ENCODE measurements around the gene MOB4. TPM values are rescaled to one million over a fixed set of nuclear protein-coding genes. Genes with fewer than 3 reads are reported as not detected.
A peak's percentile ranks its signal among the peaks of the same experiment; 100 is the strongest.
"Not testable (repeated sequence)": the region's sequence is repeated elsewhere in the genome, so short reads cannot be mapped to it uniquely, and the experiment has no call there.

Gene MOB4
- total RNA-seq, 1 donor, result 44.5 TPM

DNA sequence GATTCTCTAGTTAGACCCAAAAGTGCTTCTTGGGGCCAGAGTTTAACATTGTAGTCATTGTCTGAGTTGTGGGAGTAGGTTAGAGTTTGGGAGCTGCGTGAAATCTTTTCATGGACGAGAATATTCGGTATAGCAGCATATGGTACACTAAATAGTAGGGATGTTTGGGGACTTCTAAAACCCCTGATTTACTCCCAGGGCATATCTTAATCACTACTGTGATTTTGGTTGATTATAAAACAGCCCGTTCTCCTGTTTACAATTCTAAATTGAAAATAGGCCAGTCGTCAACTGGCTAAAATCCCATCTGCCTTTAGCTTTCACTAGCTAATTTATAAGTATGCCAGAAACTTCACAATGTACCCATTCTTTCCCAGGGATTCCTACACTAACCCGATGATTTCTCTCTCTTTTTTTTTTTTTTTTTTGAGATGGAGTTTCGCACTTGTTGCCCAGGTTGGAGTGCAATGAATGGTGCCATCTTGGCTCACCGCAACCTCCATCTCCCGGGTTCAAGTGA is 44.3 kb downstream of the MOB4 start:
- H3K4me3 ChIP-seq (ENCODE audit: low read depth, low read length), result no peak overlapping the region
- TF ChIP-seq, protein P1, sequence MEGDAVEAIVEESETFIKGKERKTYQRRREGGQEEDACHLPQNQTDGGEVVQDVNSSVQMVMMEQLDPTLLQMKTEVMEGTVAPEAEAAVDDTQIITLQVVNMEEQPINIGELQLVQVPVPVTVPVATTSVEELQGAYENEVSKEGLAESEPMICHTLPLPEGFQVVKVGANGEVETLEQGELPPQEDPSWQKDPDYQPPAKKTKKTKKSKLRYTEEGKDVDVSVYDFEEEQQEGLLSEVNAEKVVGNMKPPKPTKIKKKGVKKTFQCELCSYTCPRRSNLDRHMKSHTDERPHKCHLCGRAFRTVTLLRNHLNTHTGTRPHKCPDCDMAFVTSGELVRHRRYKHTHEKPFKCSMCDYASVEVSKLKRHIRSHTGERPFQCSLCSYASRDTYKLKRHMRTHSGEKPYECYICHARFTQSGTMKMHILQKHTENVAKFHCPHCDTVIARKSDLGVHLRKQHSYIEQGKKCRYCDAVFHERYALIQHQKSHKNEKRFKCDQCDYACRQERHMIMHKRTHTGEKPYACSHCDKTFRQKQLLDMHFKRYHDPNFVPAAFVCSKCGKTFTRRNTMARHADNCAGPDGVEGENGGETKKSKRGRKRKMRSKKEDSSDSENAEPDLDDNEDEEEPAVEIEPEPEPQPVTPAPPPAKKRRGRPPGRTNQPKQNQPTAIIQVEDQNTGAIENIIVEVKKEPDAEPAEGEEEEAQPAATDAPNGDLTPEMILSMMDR (IDR thresholded peaks at IDR 0.05; ENCODE audit: insufficient read depth, low read depth, low read length), result no peak
- DNase-seq (ENCODE audit: low read depth), result no peak

DNA sequence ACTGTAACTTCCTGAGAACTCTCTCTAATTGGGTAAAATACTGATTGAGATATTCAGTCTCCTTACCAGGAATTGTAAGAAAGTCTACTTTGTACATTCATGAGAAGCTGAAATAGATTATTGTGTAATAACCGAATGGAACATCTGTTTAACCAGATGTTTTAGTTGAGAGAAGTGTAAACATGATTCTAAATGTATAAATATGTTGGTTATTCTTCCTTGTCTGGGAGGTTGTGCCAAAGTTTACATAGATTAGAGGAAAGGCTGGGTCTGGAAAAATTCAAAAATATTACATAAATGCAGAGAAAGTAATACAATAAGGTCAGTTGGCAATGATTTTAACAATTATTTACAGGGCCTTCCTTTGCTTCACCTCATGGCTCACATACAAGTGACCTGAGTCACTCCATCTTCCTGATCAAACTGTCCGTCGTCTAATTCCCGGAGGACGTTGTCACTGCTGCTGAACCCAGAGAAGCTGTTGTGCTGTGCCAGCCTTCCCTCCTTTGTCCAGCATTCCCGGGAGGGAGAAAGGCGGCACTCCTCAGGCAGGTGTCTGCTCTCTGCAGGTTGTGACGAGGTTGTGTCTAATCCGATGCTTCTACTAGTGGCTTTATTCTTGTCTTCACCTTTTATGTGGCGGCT is 55.9 kb downstream of the MOB4 start:
- no peak overlapping the region for H3K4me3 ChIP-seq (ENCODE audit: low read depth, low read length)
- DNase-seq (ENCODE audit: low read depth), result peak; percentile 80
- TF ChIP-seq, protein P1 (IDR thresholded peaks at IDR 0.05; ENCODE audit: insufficient read depth, low read depth, low read length), result no peak

DNA sequence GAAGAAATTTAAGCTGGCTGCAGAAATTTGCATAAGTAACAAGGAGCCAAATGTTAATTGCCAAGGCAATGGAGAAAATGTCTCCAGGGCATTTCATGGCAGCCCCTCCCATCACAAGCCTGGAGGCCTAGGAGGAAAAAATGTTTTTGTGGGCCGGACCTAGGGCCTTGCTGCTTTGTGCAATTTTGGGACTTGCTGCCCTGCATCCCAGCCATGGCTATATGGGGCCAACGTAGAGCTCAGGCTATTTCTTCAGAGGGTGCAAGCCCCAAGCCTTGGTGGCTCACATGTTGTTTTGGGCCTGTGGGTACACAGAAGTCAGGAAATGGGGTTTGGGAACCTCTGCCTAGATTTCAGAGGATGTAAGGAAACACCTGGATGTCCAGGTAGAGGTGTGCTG is 57.7 kb downstream of the MOB4 start:
- DNase-seq (ENCODE audit: low read depth), result no peak
- TF ChIP-seq, protein P1 (IDR thresholded peaks at IDR 0.05; ENCODE audit: insufficient read depth, low read depth, low read length), result no peak
- H3K4me3 ChIP-seq (ENCODE audit: low read depth, low read length), result no peak overlapping the region

DNA sequence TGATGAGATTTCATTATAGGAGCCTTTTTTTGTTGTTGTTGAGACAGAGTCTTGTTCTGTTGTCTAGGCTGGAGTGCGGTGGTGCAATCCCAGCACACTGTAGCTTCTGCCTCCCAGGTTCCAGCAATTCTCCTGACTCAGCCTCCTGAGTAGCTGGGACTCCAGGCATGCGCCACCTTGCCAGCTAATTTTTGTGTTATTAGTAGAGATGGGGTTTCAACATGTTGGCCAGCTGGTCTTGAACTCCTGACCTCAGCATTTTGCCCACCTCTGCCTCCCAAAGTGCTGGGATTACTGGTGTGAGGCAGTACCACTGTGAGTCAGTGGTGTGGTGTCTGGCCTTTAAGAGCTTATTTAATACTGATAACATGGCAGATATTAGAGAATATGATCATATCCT is 60.1 kb downstream of the MOB4 start:
- H3K4me3 ChIP-seq (ENCODE audit: low read depth, low read length), result no peak overlapping the region
- DNase-seq (ENCODE audit: low read depth), result peak; percentile 63
- TF ChIP-seq, protein P1 (IDR thresholded peaks at IDR 0.05; ENCODE audit: insufficient read depth, low read depth, low read length), result no peak

DNA sequence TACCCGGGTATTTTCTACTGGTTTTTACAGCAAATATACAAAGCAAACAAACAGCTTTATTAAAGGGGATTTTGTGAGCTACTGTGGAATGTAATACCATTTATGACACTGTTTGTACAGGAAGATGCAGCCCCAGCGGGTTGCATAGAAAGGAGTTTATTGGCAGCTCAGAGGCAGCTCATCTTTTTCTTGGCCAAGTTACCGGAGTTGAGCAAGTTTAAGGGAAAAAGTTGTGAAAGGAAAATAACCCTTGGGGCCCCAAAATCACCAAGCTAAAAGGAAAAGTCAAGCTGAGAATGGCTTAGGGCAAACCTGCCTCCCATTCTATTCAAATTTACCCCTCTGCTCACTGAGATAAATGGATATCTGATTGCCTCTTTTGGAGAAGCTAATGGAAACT is 60.8 kb downstream of the MOB4 start:
- TF ChIP-seq, protein P1 (IDR thresholded peaks at IDR 0.05; ENCODE audit: insufficient read depth, low read depth, low read length), result no peak
- DNase-seq (ENCODE audit: low read depth), result peak; percentile 70
- no peak overlapping the region for H3K4me3 ChIP-seq (ENCODE audit: low read depth, low read length)

DNA sequence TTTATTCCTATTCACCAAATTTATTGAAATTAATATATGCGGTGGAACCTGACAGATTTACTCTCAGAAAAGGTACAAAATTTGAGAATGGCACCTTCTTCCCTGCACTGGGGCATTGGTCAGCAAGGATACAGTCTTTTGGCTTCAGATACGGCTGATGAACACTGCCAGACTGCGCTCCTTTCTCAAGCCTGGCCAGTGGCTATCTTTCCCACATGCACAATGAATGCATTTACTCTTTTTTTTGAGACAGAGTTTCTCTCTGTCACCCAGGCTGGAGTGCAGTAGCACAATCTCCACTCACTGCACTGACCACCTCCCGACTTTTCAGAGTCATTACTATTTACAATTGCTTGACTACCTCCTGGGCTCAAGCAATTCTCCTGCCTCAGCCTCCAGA is 61.6 kb downstream of the MOB4 start:
- no peak for DNase-seq (ENCODE audit: low read depth)
- H3K4me3 ChIP-seq (ENCODE audit: low read depth, low read length), result no peak overlapping the region
- TF ChIP-seq, protein P1 (IDR thresholded peaks at IDR 0.05; ENCODE audit: insufficient read depth, low read depth, low read length), result no peak

DNA sequence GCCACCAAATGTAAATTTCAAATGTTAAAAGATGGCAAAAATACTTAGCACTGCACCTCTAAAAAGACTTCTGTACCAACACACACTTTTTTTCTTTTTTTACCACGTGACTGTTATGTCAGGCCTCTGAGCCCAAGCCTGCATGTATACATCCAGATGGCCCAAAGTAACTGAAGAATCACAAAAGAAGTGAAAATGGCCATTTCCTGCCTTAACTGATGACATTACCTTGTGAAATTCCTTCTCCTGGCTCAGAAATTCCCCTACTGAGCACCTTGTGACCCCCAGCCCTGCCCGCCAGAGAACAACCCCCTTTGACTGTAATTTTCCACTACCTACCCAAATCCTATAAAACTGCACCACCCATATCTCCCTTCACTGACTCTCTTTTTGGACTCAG is 62.4 kb downstream of the MOB4 start:
- not testable (repeated sequence) for H3K4me3 ChIP-seq (ENCODE audit: low read depth, low read length); DNase-seq (ENCODE audit: low read depth)

DNA sequence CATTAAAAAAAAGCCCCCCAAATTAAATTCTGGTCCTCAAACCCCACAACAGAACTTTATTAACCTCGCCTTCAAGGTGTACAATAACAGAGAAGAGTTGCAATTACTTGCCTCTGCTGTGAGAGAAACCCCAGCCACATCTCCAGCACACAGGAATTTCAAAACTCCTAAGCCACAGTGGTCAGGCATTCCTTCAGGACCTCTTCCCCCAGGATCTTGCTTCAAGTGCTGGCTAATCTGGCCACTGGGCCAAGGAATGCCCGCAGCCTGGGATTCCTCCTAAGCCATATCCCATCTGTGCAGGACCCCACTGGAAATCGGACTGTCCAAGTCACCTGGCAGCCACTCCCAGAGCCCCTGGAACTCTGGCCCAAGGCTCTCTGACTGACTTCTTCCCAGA is 64.3 kb downstream of the MOB4 start:
- H3K4me3 ChIP-seq (ENCODE audit: low read depth, low read length); DNase-seq (ENCODE audit: low read depth): not testable (repeated sequence)

DNA sequence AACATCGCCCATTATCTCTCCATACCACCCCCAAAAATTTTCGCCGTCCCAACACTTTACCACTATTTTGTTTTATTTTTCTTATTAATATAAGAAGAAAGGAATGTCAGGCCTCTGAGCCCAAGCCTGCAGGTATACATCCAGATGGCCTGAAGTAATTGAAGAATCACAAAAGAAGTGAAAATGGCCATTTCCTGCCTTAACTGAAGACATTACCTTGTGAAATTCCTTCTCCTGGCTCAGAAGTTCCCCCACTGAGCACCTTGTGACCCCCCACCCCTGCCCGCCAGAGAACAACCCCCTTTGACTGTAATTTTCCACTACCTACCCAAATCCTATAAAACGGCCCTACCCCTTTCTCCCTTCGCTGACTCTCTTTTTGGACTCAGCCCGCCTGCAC is 71.4 kb downstream of the MOB4 start:
- not testable (repeated sequence) for H3K4me3 ChIP-seq (ENCODE audit: low read depth, low read length); DNase-seq (ENCODE audit: low read depth)
